Measurements from ENCODE around the gene CIDEB. TPM values are rescaled to one million over a fixed set of nuclear protein-coding genes. Genes with fewer than 3 reads are reported as not detected.

CIDEB gene
- total RNA-seq, 1 donor from 2014 or later: 2.4 TPM

DNA sequence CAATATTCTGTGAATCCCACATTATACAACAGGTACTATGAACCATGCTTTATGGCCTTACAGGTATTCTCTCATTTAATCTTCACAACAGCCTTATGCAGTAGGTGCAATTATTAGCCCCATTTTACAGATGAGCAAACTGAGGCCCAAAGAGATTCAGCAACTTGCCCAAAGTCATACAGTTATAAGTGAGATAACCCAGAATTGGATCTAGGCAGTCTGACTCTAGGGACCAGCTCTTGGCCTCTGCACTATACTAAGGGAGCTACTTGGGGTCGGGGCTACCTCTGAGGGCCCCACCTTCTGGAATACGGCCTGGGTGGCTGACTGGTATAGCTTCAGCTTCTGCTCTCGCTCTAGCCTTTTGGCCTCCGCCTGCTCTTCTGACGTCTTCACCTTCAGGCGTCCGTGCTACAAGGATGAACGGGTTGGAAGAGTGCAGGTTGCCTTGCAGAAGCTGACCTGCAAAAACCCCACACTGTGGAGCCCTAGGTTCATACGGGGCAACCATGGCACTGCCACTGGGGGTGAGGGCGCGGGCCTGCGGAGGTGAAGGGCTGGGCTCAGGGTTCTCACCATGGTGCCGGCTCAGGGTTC is 37.1 kb downstream of the CIDEB start:
- DNase-seq (ENCODE audit: low read depth in 2 of 2): no peak

DNA sequence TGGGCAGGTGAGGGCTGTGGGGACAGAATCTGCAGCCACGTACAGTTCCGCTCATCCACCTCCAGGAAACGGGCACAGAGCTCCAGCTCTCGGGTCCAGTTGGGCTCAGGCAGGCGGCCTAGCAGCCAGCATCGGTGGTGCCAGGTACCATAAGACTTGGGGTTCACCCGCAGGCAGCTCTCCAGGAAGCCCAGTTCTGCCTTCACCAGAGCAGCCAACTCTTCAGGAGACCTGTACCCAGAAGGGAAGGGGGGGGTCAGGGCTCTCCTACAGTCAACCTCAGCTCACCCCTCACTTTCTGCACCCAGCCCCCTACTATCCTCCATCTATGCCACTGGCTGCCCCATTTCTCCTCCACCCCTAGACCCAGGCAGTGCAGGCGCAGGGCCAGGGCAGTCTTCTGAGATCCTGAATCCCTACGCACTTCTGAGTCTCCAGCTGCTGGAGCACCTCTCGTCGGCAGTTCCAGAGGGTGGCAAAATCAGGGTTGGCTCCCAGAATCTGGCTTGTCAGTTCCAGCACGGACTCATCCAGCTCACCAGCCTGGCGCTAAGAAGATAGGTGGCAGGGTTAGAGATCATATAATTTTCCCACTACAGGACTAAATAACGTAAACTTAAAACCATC is 37.8 kb downstream of the CIDEB start:
- DNase-seq (ENCODE audit: low read depth in 2 of 2): no peak

- no peak for DNase-seq (ENCODE audit: low read depth in 2 of 2)
Measured at GRCh38 chr14:24269368-24269767, 38.4 kb downstream of the CIDEB start.

DNA sequence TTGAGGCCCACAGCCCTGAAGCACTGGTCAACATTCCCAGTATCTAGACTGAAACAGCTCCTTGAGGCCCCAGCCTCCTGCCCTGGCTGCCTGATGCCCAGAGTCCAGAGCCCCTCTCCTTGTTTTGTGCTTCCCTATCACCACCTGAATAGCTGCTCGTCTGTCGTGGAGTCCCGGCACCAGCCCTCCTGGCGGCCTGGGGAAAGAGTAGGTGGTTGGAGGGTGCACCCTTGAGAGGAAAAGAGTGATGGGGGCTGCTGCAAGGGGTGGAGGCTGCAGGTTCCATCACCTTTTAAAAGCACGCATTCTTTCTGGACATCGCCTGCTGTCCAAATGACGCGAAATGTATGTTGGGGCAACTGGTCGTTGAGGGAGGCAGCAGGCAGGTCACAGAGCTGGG is 39.6 kb downstream of the CIDEB start:
- DNase-seq (ENCODE audit: low read depth in 2 of 2): no peak

- DNase-seq (ENCODE audit: low read depth in 2 of 2): no peak
Measured at GRCh38 chr14:24267516-24267915, 40.3 kb downstream of the CIDEB start.

DNA sequence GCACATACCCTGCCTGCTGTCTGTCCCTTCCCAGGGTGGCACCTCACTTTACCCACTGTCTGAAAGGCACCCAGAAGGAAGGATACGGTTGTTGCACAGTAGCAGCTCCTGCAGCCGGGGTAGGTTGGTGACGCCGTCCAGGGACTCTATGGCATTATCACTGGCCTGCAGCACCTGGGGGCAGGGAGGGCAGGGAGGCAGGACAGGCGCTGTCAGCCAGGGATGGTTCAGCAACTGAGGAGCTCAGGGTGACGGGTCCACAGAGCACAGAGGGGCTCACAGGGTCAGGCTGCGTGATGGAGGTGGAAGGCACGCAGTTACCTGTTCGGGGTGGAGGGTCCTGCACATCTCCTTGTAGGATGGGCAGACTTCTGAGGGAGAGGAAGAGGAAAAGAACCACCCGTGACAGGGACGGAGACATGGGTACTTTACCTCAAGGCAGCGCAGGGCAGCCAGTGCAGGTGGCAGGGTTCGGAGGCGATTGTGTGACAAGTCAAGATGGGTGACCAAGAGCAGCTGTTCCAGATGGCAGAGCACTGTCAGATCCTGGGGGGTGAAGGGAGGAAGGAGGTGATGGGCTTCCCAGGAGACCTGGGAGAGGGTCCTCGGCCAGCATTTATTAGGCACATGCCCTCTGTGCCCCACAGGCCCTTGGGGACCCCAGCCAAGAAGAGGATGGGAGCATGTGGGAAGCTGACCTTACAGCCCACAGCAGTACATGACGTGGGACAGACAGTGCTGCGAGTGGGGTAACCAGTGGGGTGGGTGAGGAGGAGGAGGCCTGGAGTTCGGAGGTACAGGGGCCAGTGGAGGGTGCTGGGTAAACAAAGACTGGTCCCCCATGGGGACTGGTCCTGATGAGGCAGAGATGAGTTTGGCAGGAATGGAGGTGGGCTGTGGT is 41.2 kb downstream of the CIDEB start:
- DNase-seq (ENCODE audit: low read depth in 2 of 2): no peak

- no peak for DNase-seq (ENCODE audit: low read depth in 2 of 2)
Measured at GRCh38 chr14:24264298-24264697, 43.5 kb downstream of the CIDEB start.

DNA sequence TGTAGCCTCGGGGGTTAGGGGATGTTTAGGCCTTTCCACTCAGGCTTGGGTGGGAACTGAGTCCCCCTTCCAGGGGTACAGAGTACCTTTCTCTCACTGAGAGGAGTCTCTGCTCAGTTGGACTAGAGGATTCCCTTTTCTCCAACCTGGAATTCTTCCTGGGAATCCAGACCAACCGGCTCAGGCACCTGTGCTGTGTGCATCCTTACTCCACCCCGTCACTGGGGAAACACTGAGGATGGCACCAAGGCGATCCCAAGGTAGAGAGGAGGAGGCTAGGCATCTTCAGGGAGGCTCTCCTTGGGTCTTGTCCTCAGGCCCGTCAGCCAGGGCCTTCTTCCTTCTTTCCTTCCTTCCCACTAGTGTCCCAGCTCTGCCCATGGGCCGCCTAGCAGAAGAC is 43.9 kb downstream of the CIDEB start:
- DNase-seq (ENCODE audit: low read depth in 2 of 2): no peak

DNA sequence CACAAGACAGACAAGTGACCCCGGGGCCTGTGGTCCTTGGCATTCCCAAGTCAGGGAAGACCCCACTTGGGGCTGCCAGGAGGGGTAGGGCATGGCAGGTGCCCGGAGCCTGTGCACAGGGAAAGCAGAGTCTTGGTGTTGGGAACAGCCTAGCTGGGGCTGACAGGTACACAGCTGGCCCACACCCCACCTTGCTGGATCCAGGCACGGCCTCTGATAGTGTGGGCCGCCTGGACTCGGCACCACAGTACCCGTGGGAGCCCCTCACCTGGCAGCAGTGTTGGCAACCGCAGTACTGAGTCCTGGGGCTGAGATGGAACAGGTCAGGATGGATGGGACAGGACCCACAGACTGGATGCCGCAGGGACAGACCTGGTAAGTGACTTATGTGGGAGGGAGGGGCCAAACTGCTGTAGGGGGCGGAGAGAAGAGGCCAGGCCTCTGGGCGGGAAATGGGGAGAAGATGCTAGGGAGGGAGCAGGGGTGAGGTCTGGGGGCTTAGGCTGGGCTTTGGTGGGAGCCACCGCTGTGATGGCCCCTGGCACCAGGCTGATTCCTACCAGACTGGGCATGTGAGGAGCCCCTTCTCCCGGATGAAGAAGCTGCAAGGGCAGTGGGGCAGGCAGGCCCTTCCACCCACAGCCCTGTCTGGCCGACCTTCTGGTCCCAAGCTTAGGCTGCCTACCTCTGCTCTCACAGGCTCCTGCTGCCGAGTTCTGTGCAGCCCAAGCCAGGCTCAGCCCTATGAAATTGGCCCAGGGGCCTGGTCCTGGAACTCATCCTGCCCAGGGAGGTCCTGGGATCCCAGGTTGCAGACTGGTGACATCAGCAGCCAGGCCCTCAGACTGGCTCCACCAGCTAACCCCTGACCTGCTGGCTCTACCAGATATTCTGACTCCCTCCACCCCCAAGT is 44.7 kb downstream of the CIDEB start, which contains the start of gene TGM1:
Gene TGM1 (minus strand): TSS at position 357 of the 913 bp plus-strand sequence. CDS start 825 bp downstream, outside the sequence.
- no peak for DNase-seq (ENCODE audit: low read depth in 2 of 2)

DNA sequence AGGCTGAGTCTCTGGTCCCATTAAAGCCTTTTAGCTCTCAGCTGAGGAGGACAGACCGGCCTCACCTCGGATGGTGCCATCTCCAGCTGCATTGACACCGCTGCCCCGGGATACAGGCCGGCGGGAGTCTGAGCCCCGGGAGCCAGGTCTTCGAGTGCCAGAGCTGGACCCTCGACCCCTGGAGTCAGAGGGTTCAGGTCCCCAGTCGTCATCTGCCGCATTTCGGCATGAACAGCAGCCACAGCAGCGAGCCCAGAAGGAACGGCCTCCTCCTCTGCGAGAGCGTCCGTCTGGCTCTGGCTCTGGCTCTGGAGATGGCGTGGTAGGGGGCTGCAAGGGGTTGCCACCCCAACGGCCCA is 45.8 kb downstream of the CIDEB start:
- DNase-seq (ENCODE audit: low read depth in 2 of 2): no peak

DNA sequence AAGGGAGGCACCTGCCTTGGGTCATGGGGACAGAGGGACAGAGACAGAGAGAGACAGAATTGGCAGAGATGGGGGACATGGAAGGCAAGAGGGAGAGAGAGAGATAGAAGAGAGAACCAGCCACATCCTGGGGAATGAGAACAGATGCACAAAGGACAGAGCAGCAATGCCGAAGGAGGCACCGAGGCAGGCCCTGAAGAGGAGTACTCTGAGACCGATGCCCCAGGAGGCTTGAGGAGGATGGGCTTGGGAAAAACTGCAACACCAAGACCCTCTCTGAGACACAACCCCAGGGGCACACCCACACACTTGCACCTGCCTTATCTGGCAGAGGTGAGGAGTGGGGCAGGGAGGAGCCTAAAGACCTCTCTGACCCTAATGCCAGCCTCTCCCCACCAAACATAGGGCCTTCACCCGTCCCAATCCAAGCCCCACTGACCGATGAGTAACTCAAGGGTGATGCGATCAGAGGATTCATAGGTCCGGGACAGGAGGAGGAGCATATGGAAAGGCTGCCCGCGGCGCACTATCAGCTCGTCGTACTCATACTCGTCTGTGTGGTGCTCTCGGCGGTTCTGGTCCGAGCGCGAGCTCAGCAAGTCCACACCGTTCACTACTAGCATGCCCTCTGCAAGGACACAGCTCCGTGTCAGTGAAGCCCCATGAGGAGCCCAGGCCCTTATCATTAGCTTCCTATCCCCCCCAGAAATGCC is 46.4 kb downstream of the CIDEB start:
- DNase-seq (ENCODE audit: low read depth in 2 of 2): no peak

- DNase-seq (ENCODE audit: low read depth in 2 of 2): no peak
Measured at GRCh38 chr14:24260780-24261157, 47.0 kb downstream of the CIDEB start.

GRCh38 chr14:24260026-24260779 is 47.6 kb downstream of the CIDEB start:
- no peak for DNase-seq (ENCODE audit: low read depth in 2 of 2)

DNA sequence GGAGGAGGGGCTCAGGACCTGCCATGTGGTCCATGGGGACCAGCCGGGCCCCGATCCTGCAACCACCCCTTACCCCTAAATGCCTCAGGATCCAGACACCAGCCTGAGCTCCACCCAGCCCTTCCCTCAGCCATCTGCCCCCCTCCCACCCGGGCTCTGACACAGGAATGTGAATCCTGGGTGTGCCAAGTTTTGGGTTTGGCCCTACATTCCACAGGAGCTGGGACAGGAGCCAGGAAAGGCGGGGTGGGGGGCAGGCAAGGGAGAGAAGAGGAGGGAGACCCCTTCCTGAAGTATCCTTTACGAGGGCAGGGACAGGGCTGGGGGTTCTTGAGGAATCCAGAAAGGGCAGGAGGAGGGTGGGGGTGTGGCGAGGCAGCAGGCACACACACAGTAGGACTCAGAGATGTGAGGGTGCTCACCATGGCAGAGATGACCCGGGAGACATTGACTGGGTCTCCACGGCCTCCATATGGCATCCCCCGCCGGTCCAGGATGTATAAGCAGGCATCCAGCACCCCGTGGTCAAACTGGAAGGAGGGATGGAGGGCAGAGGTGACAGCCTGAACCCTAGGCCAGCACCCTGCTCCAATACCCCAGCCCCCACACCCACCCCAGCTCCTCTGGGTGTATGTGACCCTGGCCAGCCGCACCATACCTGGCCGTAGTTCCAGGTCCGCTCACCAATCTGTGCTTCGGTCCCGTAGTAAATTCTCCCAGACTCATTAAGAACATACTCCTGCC is 48.3 kb downstream of the CIDEB start:
- DNase-seq (ENCODE audit: low read depth in 2 of 2): no peak

GRCh38 chr14:24258548-24259265 is 49.1 kb downstream of the CIDEB start:
- DNase-seq (ENCODE audit: low read depth in 2 of 2): no peak

DNA sequence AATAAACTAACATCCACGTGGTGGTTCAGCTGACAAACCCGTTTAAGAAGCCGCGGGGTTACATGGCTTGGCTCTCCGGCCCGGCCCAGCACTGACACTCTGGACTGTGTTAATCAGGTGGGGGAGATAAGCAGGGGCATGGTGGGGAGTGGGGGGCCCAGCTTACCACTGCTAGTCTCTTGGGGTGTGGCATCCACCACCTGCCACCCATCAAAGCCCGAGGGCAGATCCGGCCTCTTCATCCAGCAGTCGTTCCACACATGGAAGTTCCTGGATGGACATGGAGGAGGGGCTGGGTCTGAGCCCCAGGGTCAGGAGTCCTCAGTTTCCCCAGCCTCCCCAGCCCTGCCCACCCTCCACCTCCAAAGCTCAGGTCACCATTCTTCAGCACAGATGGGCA is 49.7 kb downstream of the CIDEB start:
- no peak for DNase-seq (ENCODE audit: low read depth in 2 of 2)

DNA sequence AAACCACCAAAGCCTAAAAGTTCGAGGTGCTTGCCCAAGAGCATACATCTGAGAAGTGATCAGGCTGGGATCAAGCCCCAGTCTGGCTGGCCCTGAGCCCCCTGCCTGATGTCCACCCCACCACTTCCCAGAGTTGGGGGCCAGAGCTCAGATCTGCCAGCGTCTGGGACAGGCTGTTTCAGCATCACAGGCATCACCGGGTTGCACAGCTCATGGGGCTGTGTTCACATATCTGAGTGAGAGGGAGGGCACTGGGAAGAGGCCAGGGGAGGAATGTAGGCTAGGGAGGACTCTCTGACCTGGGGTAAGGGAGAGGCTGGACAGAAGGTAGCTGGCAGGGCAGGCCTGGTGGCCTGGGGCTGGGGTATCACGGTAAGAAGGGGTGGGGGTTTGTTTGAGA is 50.8 kb downstream of the CIDEB start:
- no peak for DNase-seq (ENCODE audit: low read depth in 2 of 2)

DNA sequence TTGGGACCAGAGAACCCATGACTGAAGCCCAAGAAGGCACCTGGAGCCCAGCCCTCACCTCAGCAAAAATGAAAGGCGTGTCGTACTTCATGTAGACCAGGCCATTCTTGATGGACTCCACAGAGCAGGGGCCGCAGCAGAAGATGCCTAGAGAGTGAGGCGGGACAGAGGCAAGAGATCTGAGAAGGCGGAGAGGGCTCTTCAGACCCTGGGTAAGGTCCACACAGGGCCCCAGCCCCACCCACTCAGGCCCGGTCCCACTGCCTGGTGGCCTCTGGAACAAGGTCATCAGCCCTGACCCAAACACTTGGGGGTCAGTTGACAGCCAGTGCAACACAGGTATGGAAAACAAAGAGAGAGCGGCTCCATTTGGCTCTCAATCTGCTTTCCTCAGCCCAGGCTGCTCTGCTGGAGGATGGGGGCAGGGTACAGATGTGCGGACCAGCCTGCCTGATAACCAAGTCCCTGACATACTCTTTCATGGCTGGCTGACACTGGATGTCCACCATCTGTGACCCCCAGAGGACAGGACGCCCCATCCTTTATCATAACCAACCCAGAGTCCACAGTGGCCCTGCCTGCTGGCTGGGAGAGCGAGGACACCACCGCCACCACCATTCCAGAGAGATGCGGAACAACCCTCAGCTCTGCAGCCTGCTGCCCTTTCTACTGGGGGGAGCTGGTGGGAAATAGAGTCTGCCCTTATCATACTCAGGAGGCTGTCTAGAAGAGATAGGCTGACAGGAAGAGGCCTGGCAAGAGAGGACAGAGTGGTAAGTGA is 51.7 kb downstream of the CIDEB start:
- DNase-seq (ENCODE audit: low read depth in 2 of 2): no peak

All from dermis microvascular lymphatic vessel endothelial cell (primary cell).